ENCODE data around the gene RRP12. TPM values are rescaled to one million over a fixed set of nuclear protein-coding genes. Genes with fewer than 3 reads are reported as not detected.

RRP12 gene
- total RNA-seq, 1 experiment from 2014 or later, result 16.5 TPM

DNA sequence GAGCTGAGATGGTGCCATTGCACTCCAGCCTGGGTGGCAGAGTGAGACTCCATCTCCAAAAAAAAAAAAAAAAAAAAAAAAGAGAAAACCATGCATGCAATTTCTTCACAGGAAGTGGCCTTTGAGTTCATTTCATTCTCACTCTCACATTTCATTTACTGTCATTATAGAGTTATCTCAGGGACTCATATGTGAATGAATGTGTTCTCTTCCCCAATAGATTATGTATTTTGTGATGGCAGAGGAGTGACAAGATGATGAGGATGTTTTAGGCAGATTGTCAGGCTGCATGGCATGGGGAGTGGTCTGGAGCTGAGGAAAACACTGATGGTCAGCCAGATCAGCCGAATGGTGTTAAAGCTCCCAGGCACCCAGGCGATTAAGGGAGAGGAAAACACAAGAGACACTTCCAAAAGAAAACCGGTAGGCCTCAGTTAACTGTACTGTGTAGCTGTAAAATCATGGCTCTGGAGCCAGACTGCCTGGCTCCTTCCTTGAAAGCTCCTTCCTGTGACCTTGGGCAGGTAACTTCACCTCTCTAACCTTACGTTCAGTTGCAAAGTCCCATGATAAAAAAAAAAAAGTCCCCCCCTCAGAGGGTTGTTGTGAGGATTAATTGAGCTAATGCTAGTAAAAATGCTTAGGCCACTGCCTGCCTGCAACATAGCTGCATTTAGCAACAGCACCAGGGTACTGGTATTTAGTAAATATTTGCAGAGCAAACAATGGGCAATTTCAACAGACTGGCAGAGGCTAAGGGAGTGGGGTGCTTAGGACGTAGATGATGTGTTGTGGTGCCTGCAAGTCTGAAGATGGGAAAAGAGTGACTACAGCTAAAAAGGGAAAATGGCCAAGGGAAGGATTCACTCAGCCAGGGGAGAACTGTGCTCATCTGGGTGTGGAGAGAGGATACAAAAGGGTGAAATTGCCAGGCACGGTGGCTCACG, 73.5 kb downstream of the RRP12 start:
- no peak overlapping the region for H3K4me2 ChIP-seq (ENCODE audit: low read depth, low read length, poor library complexity, severe bottlenecking)
- H3K9ac ChIP-seq (ENCODE audit: low read length), result no peak overlapping the region
- no peak for DNase-seq

DNA sequence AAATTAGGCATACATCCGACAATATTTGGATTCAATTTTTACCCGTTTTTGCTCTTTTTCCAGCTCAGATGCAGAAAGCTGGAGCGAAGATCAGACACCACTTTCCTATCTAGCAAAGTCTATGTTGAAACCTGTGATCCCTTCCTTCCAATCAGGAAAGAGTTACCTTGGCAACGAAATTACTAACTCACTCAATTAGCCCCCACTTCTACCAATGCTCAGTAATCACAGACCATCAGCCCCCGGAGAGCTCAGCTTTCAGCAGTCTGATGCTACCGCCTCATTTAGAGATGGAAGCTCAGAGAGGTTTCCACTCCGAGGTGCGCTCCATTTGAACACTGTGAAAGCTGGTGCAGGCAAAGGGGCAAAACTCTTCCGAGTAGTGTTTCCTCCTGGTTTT, 75.4 kb downstream of the RRP12 start:
- Histone ChIP-seq H4K20me1 (ENCODE audit: insufficient read depth, low read depth, low read length) (0 out of 2 replicates have a peak, but pooled peaks cover 3% of the 10 kb centered on the region), H3K4me2 (ENCODE audit: low read depth, low read length, poor library complexity, severe bottlenecking) (no peak overlapping the region), H3K4me3 (ENCODE audit: low read length) (no peak overlapping the region), H3K27me3 (ENCODE audit: low read length) (no peaks in the 10 kb centered on the region), H3K9ac (ENCODE audit: low read length) (no peak overlapping the region), H3K9me3 (ENCODE audit: low read length) (no peaks in the 10 kb centered on the region), H2AFZ (ENCODE audit: low read length) (no peak overlapping the region), H3K36me3 (ENCODE audit: insufficient read depth, low read length) (no peaks in the 10 kb centered on the region), H3K79me2 (ENCODE audit: low read length) (no peaks in the 10 kb centered on the region), H3K4me1 (ENCODE audit: low read length) (peaks cover under 1% of the 10 kb centered on the region), H3K27ac (ENCODE audit: low read length) (no peak overlapping the region), H3K9me2 (replicated peaks; ENCODE audit: insufficient read depth, low read length) (no peaks in the 10 kb centered on the region)
- no peak for DNase-seq

More for the DNA sequence above, 73.5 kb downstream of the RRP12 start:
- Histone ChIP-seq H3K36me3 (ENCODE audit: insufficient read depth, low read length) (no peaks in the 10 kb centered on the region), H3K9me3 (ENCODE audit: low read length) (no peaks in the 10 kb centered on the region), H3K4me1 (ENCODE audit: low read length) (peaks cover 4% of the 10 kb centered on the region), H2AFZ (ENCODE audit: low read length) (no peak overlapping the region), H3K9me2 (replicated peaks; ENCODE audit: insufficient read depth, low read length) (no peaks in the 10 kb centered on the region), H4K20me1 (ENCODE audit: insufficient read depth, low read depth, low read length) (no peaks in the 10 kb centered on the region; the same call in 1 of the 2 replicates), H3K27me3 (ENCODE audit: low read length) (no peaks in the 10 kb centered on the region), H3K79me2 (ENCODE audit: low read length) (peaks cover 8% of the 10 kb centered on the region; the same call in 1 of the 2 replicates), H3K4me3 (ENCODE audit: low read length) (no peak overlapping the region), H3K27ac (ENCODE audit: low read length) (no peak overlapping the region)

DNA sequence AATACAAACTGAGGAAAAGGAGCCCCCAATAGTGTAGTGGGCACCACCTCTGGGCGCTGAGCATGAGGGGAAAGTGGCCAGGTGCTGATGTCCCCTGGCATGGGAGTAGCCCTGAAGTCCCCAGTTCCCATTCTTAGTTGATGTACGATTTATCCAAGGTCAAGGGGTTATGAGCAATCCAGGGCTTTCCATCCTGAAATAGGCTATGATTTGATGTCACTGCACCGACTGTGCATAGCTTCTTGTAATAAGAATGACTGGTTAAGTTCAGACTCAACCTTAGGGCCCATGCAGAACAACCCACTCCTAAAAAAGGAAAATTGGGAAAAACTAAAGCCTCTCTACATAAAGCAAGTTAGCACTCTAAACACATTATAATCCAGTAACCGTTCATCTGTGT, 77.6 kb downstream of the RRP12 start:
- Histone ChIP-seq H3K9me2 (replicated peaks; ENCODE audit: insufficient read depth, low read length) (no peaks in the 10 kb centered on the region), H3K4me1 (ENCODE audit: low read length) (peaks cover 12% of the 10 kb centered on the region), H3K79me2 (ENCODE audit: low read length) (no peaks in the 10 kb centered on the region), H3K27me3 (ENCODE audit: low read length) (no peaks in the 10 kb centered on the region), H3K9ac (ENCODE audit: low read length) (no peak overlapping the region), H3K4me3 (ENCODE audit: low read length) (no peak overlapping the region), H2AFZ (ENCODE audit: low read length) (no peak overlapping the region), H3K9me3 (ENCODE audit: low read length) (no peaks in the 10 kb centered on the region), H4K20me1 (ENCODE audit: insufficient read depth, low read depth, low read length) (0 out of 2 replicates have a peak, but pooled peaks cover 3% of the 10 kb centered on the region), H3K27ac (ENCODE audit: low read length) (no peak overlapping the region), H3K4me2 (ENCODE audit: low read depth, low read length, poor library complexity, severe bottlenecking) (no peak overlapping the region), H3K36me3 (ENCODE audit: insufficient read depth, low read length) (no peaks in the 10 kb centered on the region)
- DNase-seq, result no peak

DNA sequence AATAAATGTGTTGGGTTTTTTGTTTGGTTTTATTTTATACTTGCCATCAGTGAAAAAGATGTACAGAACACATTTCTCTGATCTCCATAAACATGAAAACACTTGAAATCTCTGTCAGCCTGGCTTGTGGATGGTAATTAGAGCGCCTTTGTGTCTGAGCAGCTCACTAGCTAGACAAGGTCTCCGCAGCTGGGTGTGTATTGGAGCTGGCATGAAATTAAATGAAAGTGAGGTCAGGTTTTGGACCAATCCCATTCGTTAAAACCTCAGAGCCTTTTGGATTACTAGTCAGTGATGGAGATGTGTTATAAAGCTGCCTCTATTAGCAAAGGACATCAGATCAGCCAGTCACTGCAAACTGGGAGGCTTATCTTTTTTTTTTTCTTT, 79.3 kb downstream of the RRP12 start:
- Histone ChIP-seq H2AFZ (ENCODE audit: low read length) (no peak overlapping the region), H3K36me3 (ENCODE audit: insufficient read depth, low read length) (no peaks in the 10 kb centered on the region), H3K27me3 (ENCODE audit: low read length) (no peaks in the 10 kb centered on the region), H3K4me1 (ENCODE audit: low read length) (peaks cover 13% of the 10 kb centered on the region), H3K27ac (ENCODE audit: low read length) (no peak overlapping the region), H3K9me3 (ENCODE audit: low read length) (no peaks in the 10 kb centered on the region), H4K20me1 (ENCODE audit: insufficient read depth, low read depth, low read length) (0 out of 2 replicates have a peak, but pooled peaks cover 3% of the 10 kb centered on the region), H3K9me2 (replicated peaks; ENCODE audit: insufficient read depth, low read length) (no peaks in the 10 kb centered on the region), H3K9ac (ENCODE audit: low read length) (no peak overlapping the region), H3K79me2 (ENCODE audit: low read length) (no peaks in the 10 kb centered on the region), H3K4me3 (ENCODE audit: low read length) (no peak overlapping the region), H3K4me2 (ENCODE audit: low read depth, low read length, poor library complexity, severe bottlenecking) (no peak overlapping the region)
- DNase-seq, result no peak

DNA sequence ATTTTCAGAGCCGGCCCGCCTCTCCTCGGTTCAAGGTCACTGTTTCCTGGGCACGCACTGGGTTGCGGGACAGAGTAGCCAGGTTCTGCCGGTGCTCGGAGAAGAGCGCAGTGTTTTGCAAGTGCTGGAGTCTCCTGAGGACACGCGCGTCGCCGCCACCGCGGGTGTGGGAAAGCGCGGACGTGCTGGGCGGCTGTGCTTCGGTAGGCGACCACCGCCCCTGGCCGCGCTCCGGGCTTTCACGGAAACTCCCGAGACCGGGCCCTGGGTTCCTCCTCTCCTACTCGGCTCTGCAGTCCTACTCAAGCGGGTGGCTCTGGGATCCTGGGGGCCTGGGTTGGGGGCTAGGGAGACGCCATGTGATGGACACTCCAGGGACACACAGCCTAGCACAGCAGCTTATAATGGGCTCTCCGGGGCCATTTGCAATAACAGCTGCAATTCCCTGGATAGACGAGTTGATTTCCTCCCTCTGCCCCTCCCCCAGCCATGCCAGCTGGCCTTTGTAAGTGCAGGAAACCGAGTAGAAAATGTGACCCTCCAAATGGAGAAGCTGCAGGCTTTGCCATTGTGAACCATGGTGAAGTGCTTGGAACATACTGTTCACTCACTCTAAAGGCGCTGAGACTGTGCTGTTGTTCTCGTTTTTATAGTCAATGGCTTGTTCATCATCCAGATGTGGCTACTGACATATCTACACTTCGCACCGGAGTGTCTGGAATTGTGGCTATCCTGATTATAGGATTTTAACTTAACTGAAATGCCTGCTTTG, 79.9 kb downstream of the RRP12 start:
- no peak overlapping the region for H3K27ac ChIP-seq (ENCODE audit: low read length)

DNA sequence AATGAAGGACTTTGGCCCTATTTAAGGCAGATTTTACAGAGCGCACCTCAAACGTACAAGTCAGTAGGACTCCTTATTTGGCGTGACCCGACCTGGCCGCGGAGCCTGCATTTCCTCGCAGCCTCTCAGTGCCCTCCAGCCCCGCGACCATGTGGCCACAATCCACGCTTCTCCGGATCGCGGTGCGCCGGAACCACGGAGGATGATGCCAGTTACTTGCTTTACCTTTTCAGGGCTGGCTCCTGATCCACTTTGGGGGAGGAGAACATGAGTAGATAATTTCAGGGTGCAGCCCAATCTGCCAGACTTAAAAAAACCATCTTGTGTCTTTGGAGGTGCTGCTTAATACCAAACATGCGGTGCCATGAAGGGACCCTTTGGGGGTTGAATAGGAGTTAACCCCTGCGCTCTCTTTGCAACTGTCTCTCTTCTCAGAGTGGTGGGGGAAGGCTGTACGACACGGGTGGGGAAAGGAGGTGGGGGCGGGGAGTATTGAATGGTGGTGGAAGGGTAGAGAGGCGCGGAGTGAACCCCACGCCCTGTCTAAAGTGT, 80.6 kb downstream of the RRP12 start:
- no peak overlapping the region for H3K27ac ChIP-seq (ENCODE audit: low read length)
- H3K4me3 ChIP-seq (ENCODE audit: low read length), result peak overlapping the region; percentile 69
- peak overlapping the region; percentile 77 for H3K4me2 ChIP-seq (ENCODE audit: low read depth, low read length, poor library complexity, severe bottlenecking)
- H4K20me1 ChIP-seq (ENCODE audit: insufficient read depth, low read depth, low read length), result 0 out of 2 replicates have a peak, but pooled peaks cover 3% of the 10 kb centered on the region
- H3K36me3 ChIP-seq (ENCODE audit: insufficient read depth, low read length), result no peaks in the 10 kb centered on the region
- no peaks in the 10 kb centered on the region for H3K9me2 ChIP-seq (replicated peaks; ENCODE audit: insufficient read depth, low read length)
- no peaks in the 10 kb centered on the region for H3K9me3 ChIP-seq (ENCODE audit: low read length)
- no peaks in the 10 kb centered on the region for H3K27me3 ChIP-seq (ENCODE audit: low read length)
- peaks cover 13% of the 10 kb centered on the region for H3K4me1 ChIP-seq (ENCODE audit: low read length)
- no peak for DNase-seq
- peak overlapping the region; percentile 77 for H3K9ac ChIP-seq (ENCODE audit: low read length)
- H2AFZ ChIP-seq (ENCODE audit: low read length), result peak overlapping the region; percentile 62; the same call in 1 of the 2 replicates
- H3K79me2 ChIP-seq (ENCODE audit: low read length), result no peaks in the 10 kb centered on the region

More for the DNA sequence above, 79.9 kb downstream of the RRP12 start:
- Histone ChIP-seq H3K9me3 (ENCODE audit: low read length) (no peaks in the 10 kb centered on the region), H2AFZ (ENCODE audit: low read length) (no peak overlapping the region), H3K4me2 (ENCODE audit: low read depth, low read length, poor library complexity, severe bottlenecking) (peak overlapping the region; percentile 77), H3K4me3 (ENCODE audit: low read length) (peak overlapping the region; percentile 69; the same call in 1 of the 2 replicates), H4K20me1 (ENCODE audit: insufficient read depth, low read depth, low read length) (0 out of 2 replicates have a peak, but pooled peaks cover 3% of the 10 kb centered on the region), H3K27me3 (ENCODE audit: low read length) (no peaks in the 10 kb centered on the region), H3K4me1 (ENCODE audit: low read length) (peaks cover 13% of the 10 kb centered on the region), H3K9me2 (replicated peaks; ENCODE audit: insufficient read depth, low read length) (no peaks in the 10 kb centered on the region), H3K79me2 (ENCODE audit: low read length) (no peaks in the 10 kb centered on the region), H3K36me3 (ENCODE audit: insufficient read depth, low read length) (no peaks in the 10 kb centered on the region), H3K9ac (ENCODE audit: low read length) (no peak overlapping the region)
- DNase-seq, result no peak

DNA sequence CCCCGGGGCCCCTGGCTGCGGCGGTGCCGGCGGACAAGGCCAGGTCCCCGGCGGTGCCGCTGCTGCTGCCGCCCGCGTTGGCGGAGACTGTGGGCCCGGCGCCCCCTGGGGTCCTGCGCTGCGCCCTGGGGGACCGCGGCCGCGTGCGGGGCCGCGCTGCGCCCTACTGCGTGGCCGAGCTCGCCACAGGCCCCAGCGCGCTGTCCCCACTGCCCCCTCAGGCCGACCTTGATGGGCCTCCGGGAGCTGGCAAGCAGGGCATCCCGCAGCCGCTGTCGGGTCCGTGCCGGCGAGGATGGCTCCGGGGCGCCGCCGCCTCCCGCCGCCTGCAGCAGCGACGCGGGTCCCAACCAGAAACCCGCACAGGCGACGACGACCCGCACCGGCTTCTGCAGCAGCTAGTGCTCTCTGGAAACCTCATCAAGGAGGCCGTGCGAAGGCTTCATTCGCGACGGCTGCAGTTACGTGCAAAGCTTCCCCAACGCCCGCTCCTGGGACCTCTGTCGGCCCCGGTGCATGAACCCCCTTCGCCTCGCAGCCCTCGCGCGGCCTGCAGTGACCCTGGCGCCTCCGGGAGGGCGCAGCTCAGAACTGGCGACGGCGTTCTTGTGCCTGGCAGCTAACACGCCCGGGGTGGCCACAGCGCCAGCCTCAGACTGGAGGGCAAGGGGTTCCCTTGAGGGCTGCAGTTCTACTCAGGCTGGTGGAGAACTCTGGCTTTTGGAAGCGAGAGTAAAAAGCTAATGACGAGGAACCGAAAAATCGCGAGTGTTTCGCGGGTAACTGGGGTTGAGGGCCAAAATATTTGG, 81.3 kb downstream of the RRP12 start:
- peak overlapping the region; percentile 69 for H3K4me3 ChIP-seq (ENCODE audit: low read length)
- peak overlapping the region; percentile 77 for H3K9ac ChIP-seq (ENCODE audit: low read length)
- no peaks in the 10 kb centered on the region for H3K36me3 ChIP-seq (ENCODE audit: insufficient read depth, low read length)
- no peak overlapping the region for H3K27ac ChIP-seq (ENCODE audit: low read length)
- no peaks in the 10 kb centered on the region for H3K27me3 ChIP-seq (ENCODE audit: low read length)
- peaks cover 13% of the 10 kb centered on the region for H3K4me1 ChIP-seq (ENCODE audit: low read length)
- no peaks in the 10 kb centered on the region for H3K9me2 ChIP-seq (replicated peaks; ENCODE audit: insufficient read depth, low read length)
- peak overlapping the region; percentile 77 for H3K4me2 ChIP-seq (ENCODE audit: low read depth, low read length, poor library complexity, severe bottlenecking)
- 0 out of 2 replicates have a peak, but pooled peaks cover 3% of the 10 kb centered on the region for H4K20me1 ChIP-seq (ENCODE audit: insufficient read depth, low read depth, low read length)
- H3K9me3 ChIP-seq (ENCODE audit: low read length), result no peaks in the 10 kb centered on the region
- H2AFZ ChIP-seq (ENCODE audit: low read length), result peak overlapping the region; percentile 62; the same call in 1 of the 2 replicates
- no peaks in the 10 kb centered on the region for H3K79me2 ChIP-seq (ENCODE audit: low read length)
- peak; percentile 78 for DNase-seq
